GM12801 (cell line): ENCODE measurements around the gene RASEF.

ENCODE experiments used
- CTCF ChIP-seq: IDR thresholded peaks from one replicate; pipeline ENCODE4 v1.5.1; 2011; ENCODE audit warnings: control low read depth; ENCODE audit not compliant: insufficient read length; ENCODE audit errors: extremely low read depth

RASEF gene

GRCh38 chr9:83020864-83021263, 42.1 kb downstream of the RASEF start:
- TF ChIP-seq CTCF = no peak

GRCh38 chr9:83020327-83020726, 42.6 kb downstream of the RASEF start:
- no peak for TF ChIP-seq CTCF

GRCh38 chr9:83019246-83019645, 43.7 kb downstream of the RASEF start:
- TF ChIP-seq CTCF = no peak

- TF ChIP-seq CTCF = no peak
Observed at GRCh38 chr9:83015897-83016296, 47.0 kb downstream of the RASEF start.

GRCh38 chr9:83013867-83014605, 48.9 kb downstream of the RASEF start:
- TF ChIP-seq CTCF = no peak

GRCh38 chr9:83012922-83013838, 49.8 kb downstream of the RASEF start:
- TF ChIP-seq CTCF = no peak

GRCh38 chr9:83012168-83012921, 50.6 kb downstream of the RASEF start:
- no peak for TF ChIP-seq CTCF
